CD4-positive, alpha-beta T cell (primary cell): ENCODE measurements around the gene CLDN6. TPM values are rescaled to one million over a fixed set of nuclear protein-coding genes. Genes with fewer than 3 reads are reported as not detected.

Source experiments
- ATAC-seq: fragments of 200-7000 bp; cut with Tn5 transposase; one replicate; pipeline ENCODE4 v1.10.0; 2022; ENCODE audit warnings: mild to moderate bottlenecking; ENCODE audit not compliant: poor library complexity
- CTCF ChIA-PET: fragments of 350-600 bp; sonication (Branson Sonifier 250); formaldehyde crosslinking; loops from one replicate; lab custom pipeline; 2021; ENCODE audit warnings: antibody characterized with exemption, inconsistent platforms; lab: Charles Lee
- POLR2A ChIA-PET: fragments of 350-600 bp; sonication (Branson Sonifier 250); formaldehyde crosslinking; loops from one replicate; lab custom pipeline; 2021; ENCODE audit warnings: antibody characterized with exemption, inconsistent platforms; lab: Charles Lee
- DNase-seq, 14 experiments: peaks; one replicate each; pipeline ENCODE4 v3.0.0-alpha.2; 2013 to 2020; ENCODE audit warnings: mixed read lengths in 2 of 14
- H3K27ac ChIP-seq, 2 donors: one replicate each; pipeline versions ENCODE4 v1.5.1 to v1.7.0; 2013; ENCODE audit warnings: low read length in 2 of 2, low read depth in 1 of 2, mild to moderate bottlenecking in 1 of 2
- H3K27me3 ChIP-seq, 2 experiments: 1 replicate in 1 of 2; 2 replicates in 1 of 2; pipeline versions ENCODE4 v1.6.1 to v1.7.0; 2013; ENCODE audit warnings: low read length in 2 of 2, control low read depth in 1 of 2, mild to moderate bottlenecking in 1 of 2, moderate library complexity in 1 of 2; ENCODE audit not compliant: insufficient read depth in 2 of 2, control insufficient read depth in 1 of 2
- H3K36me3 ChIP-seq: one replicate; pipeline ENCODE4 v1.6.1; 2013; ENCODE audit warnings: low read length, control low read depth; ENCODE audit not compliant: insufficient read depth
- H3K4me1 ChIP-seq: one replicate; pipeline ENCODE4 v1.6.1; 2013; ENCODE audit warnings: low read length, control low read depth; ENCODE audit not compliant: insufficient read depth
- H3K4me3 ChIP-seq: one replicate; pipeline ENCODE4 v1.5.1; 2013; ENCODE audit warnings: mild to moderate bottlenecking, low read length, moderate library complexity
- H3K9me3 ChIP-seq, 2 experiments: 1 replicate in 1 of 2; 2 replicates in 1 of 2; pipeline versions ENCODE4 v1.6.1 to v1.7.0; 2013; ENCODE audit warnings: low read length in 2 of 2, mild to moderate bottlenecking in 2 of 2, control low read depth in 1 of 2, moderate library complexity in 1 of 2; ENCODE audit not compliant: control insufficient read depth in 1 of 2, insufficient read depth in 1 of 2
- H3K27ac Mint-ChIP-seq: one replicate; pipeline ENCODE4 v1.8.0; 2020; ENCODE audit warnings: mixed read lengths
- H3K27me3 Mint-ChIP-seq: one replicate; pipeline ENCODE4 v1.8.0; 2021; ENCODE audit warnings: mixed read lengths
- H3K36me3 Mint-ChIP-seq: one replicate; pipeline ENCODE4 v1.8.0; 2021; ENCODE audit warnings: low read depth, mixed read lengths
- H3K4me1 Mint-ChIP-seq: one replicate; pipeline ENCODE4 v1.8.0; 2021; ENCODE audit warnings: low read depth, mixed read lengths
- H3K4me3 Mint-ChIP-seq: one replicate; pipeline ENCODE4 v1.8.0; 2020; ENCODE audit warnings: mild to moderate bottlenecking, mixed read lengths
- H3K9me3 Mint-ChIP-seq: one replicate; pipeline ENCODE4 v1.8.0; 2020; ENCODE audit warnings: mixed read lengths
- intact Hi-C, 2 experiments: fragments of 100-400 bp; cut with DNase I in 1 of 2; cut with micrococcal nuclease in 1 of 2; formaldehyde crosslinking; loops; one replicate each; pipeline versions ENCODE4 v1.15.1 to v1.9.0; 2023 to 2025; cut with DNase I, micrococcal nuclease
- total RNA-seq, 174 experiments: library from RNA in 2 of 174; stranded (reverse) in 2 of 174; gene quantifications; one replicate each; pipeline ENCODE4 v1.2.3 and lab custom pipeline; 2021 to 2026
- TF ChIP-seq, protein P1 (sequence below): fragments of 200-600 bp; IDR thresholded peaks from one replicate; pipeline ENCODE4 v1.8.0; 2022; ENCODE audit warnings: antibody characterized with exemption, mild to moderate bottlenecking

CLDN6 gene
- total RNA-seq, 2 experiments from 2014 or later = not detected

DNA sequence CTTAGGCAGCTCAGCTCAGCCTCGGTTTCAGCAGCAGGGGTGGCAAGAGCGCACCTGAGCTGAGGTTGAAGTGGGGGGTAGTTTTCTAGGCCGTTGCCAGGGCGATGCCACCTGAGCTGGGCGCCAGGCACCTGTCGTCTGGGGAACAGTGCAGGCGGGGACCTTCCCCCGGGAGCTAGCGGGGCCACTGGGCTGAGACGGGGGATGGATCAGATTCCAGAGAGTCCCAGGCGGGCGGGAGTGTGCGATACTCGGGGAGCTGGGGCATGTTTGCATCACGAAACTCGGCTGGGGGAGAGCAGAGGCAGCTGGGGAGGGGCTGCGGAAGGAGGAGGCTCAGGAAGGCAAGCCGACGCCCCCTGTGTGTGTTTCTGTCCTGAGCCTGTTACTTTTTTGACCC lies 5.7 kb downstream of the CLDN6 start:
- Mint-ChIP-seq H3K9me3 (no peaks in the 10 kb centered on the region), H3K27me3 (peaks cover 26% of the 10 kb centered on the region), H3K4me1 (peaks cover 17% of the 10 kb centered on the region), H3K36me3 (no peaks in the 10 kb centered on the region), H3K4me3 (no peak overlapping the region), H3K27ac (no peak overlapping the region)
- POLR2A ChIA-PET = interaction anchor here (1.0 kb wide), 1 partner anchor 10 kb away, joined by 3 read pairs; no protein-coding TSS in a partner anchor
- peaks cover 8 to 9% of the 10 kb centered on the region in 2 experiments for H3K27me3 ChIP-seq
- no peak overlapping the region for H3K4me3 ChIP-seq
- ATAC-seq (no peak), DNase-seq (no peak)
- CTCF ChIA-PET = no interaction called here
- intact Hi-C loops = no loop called here
- H3K4me1 ChIP-seq = peaks cover 37% of the 10 kb centered on the region
- no peaks in the 10 kb centered on the region for H3K36me3 ChIP-seq
- H3K9me3 ChIP-seq = peaks cover 0 to 10% of the 10 kb centered on the region in 2 experiments
- TF ChIP-seq, protein P1, sequence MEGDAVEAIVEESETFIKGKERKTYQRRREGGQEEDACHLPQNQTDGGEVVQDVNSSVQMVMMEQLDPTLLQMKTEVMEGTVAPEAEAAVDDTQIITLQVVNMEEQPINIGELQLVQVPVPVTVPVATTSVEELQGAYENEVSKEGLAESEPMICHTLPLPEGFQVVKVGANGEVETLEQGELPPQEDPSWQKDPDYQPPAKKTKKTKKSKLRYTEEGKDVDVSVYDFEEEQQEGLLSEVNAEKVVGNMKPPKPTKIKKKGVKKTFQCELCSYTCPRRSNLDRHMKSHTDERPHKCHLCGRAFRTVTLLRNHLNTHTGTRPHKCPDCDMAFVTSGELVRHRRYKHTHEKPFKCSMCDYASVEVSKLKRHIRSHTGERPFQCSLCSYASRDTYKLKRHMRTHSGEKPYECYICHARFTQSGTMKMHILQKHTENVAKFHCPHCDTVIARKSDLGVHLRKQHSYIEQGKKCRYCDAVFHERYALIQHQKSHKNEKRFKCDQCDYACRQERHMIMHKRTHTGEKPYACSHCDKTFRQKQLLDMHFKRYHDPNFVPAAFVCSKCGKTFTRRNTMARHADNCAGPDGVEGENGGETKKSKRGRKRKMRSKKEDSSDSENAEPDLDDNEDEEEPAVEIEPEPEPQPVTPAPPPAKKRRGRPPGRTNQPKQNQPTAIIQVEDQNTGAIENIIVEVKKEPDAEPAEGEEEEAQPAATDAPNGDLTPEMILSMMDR = no peak
- no peak overlapping the region for H3K27ac ChIP-seq

DNA sequence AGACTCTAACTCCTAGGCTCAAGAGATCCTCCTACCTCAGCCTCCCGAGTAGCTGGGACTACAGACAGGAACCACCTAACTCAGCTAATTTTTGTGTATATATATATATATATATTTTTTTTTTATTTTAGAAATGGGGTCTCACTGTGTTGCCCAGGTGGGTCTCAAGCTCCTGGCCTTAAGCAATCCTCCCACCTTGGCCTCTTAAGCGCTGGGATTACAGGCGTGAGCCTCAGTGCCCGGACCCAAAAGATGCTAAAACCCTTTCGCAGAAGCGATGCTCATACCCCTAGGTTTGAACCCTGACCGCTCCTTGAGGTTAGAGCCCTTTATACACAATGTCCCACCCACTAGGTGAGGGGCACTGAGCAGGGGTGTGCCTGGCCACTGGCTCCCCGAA lies 7.5 kb downstream of the CLDN6 start:
- Mint-ChIP-seq H3K4me1 (peaks cover 23% of the 10 kb centered on the region), H3K27me3 (peaks cover 28% of the 10 kb centered on the region), H3K27ac (no peak overlapping the region), H3K9me3 (no peaks in the 10 kb centered on the region), H3K36me3 (no peaks in the 10 kb centered on the region), H3K4me3 (no peak overlapping the region)
- peaks cover 46% of the 10 kb centered on the region for H3K4me1 ChIP-seq
- POLR2A ChIA-PET = no interaction called here
- intact Hi-C loops = no loop called here
- CTCF ChIA-PET = interaction anchor here (11.4 kb wide), 1 partner anchor 19 kb away, joined by 181 read pairs; no protein-coding TSS in a partner anchor
- H3K9me3 ChIP-seq = peaks cover 0 to 10% of the 10 kb centered on the region in 2 experiments
- no peak for DNase-seq
- H3K27me3 ChIP-seq = peaks cover 6 to 9% of the 10 kb centered on the region in 2 experiments
- ATAC-seq = no peak
- H3K27ac ChIP-seq = no peak overlapping the region
- H3K4me3 ChIP-seq = no peak overlapping the region
- TF ChIP-seq, protein P1 = no peak
- no peaks in the 10 kb centered on the region for H3K36me3 ChIP-seq

DNA sequence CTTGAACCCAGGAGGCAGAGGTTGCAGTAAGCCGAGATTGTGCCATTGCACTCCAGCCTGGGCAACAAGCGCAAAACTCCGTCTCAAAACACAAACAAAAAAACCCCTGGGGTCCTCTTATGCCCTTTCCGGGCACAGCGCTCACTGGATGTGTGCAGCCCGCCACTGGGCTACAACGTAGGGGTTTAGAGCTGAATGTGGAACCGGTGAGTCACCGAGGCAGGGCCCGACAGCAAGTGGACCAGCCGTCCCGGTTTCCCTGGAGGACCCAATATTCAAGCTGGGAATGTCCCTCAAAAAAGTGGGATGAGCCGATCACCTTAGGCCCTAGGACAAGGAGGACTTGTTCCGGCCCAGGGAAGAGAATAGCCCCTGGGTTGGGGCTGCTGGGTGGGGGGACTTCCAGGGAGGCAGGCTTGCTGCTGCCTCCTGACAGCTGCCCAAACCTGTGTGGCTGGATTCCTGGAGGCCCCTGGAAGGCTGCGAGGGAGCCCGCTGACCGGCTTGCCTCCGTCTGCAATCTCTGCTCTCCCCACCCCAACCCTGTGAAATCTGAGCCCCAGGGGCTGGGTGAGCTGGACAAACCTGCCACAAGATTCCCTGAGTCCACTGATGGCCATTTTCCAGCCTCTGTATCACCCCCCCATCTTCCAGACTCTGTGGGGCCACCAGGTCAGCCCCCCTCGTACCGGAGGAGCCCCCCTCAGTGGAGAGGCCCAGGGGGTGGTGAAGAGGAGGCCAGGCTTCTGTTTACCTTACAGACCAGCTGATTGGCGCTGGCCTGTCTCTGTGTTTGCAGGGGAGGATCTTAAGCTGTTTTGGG lies 8.2 kb downstream of the CLDN6 start:
- ChIA-PET POLR2A (interaction anchor here (0.5 kb wide), 1 partner anchor 54 kb away, joined by 5 read pairs; no protein-coding TSS in a partner anchor), CTCF (interaction anchor here (11.4 kb wide), 1 partner anchor 20 kb away, joined by 181 read pairs; no protein-coding TSS in a partner anchor)
- Mint-ChIP-seq H3K27me3 (peaks cover 31% of the 10 kb centered on the region), H3K27ac (no peak overlapping the region), H3K4me1 (peaks cover 27% of the 10 kb centered on the region), H3K9me3 (no peaks in the 10 kb centered on the region), H3K4me3 (no peak overlapping the region), H3K36me3 (no peaks in the 10 kb centered on the region)
- intact Hi-C loops = no loop called here
- H3K9me3 ChIP-seq = peaks cover 0 to 10% of the 10 kb centered on the region in 2 experiments
- peaks cover 6 to 9% of the 10 kb centered on the region in 2 experiments for H3K27me3 ChIP-seq
- H3K4me1 ChIP-seq = peaks cover 49% of the 10 kb centered on the region
- no peaks in the 10 kb centered on the region for H3K36me3 ChIP-seq
- no peak overlapping the region for H3K4me3 ChIP-seq
- TF ChIP-seq, protein P1 = no peak
- ATAC-seq (no peak), DNase-seq (no peak)
- H3K27ac ChIP-seq = no peak overlapping the region
